ENCODE measurements around the gene LGMN. TPM values are rescaled to one million over a fixed set of nuclear protein-coding genes. Genes with fewer than 3 reads are reported as not detected.

The LGMN gene
- polyA plus RNA-seq, 1 donor (not counting 4 experiments of a cell fraction or from before 2014, with no cell fraction given): 61.0 TPM

GRCh38 chr14:92704036-92704804 lies 44.2 kb downstream of the LGMN start:
- H3K4me1 ChIP-seq (ENCODE audit: control insufficient read depth, extremely low read depth, insufficient read depth, low read length): peaks cover 6% of the 10 kb centered on the region
- no peak for FAIRE-seq
- DNase-seq (ENCODE audit: low read depth, low spot score): no peak
- no peaks in the 10 kb centered on the region for H4K20me1 ChIP-seq (ENCODE audit: control insufficient read depth, extremely low read depth, insufficient read depth, low read length)
- H3K79me2 ChIP-seq (ENCODE audit: control insufficient read depth, insufficient read depth, low read length): no peaks in the 10 kb centered on the region
- H2AFZ ChIP-seq (ENCODE audit: control insufficient read depth, low read length): no peak overlapping the region
- no peaks in the 10 kb centered on the region for H3K9me1 ChIP-seq (ENCODE audit: control insufficient read depth, extremely low read depth, insufficient read depth, low read length)
- no peaks in the 10 kb centered on the region for H3K27me3 ChIP-seq (ENCODE audit: control insufficient read depth, extremely low read depth, insufficient read depth, low read length)
- TF ChIP-seq EZH2 (IDR thresholded peaks at IDR 0.05; ENCODE audit: low read length) (no peak), CTCF (optimal IDR thresholded peaks at IDR 0.05 in 1 of 3, IDR thresholded peaks at IDR 0.05 in 1 of 3, conservative IDR thresholded peaks at IDR 0.05 in 1 of 3; ENCODE audit: extremely low read depth in 1 of 3, insufficient read depth in 2 of 3, low read length in 3 of 3) (no peak)
- H3K9ac ChIP-seq (ENCODE audit: control insufficient read depth, extremely low read depth, insufficient read depth, low read length): no peak overlapping the region
- H3K4me2 ChIP-seq (ENCODE audit: control insufficient read depth, extremely low read depth, insufficient read depth, low read depth, low read length): no peak overlapping the region
- H3K9me3 ChIP-seq (ENCODE audit: control insufficient read depth, low read depth, low read length): no peaks in the 10 kb centered on the region
- dilution Hi-C loops (cut with MboI; ENCODE audit: extremely low pct_ligation_motif_present, low sequenced_read_pairs): no loop called here
- peaks cover 0 to 5% of the 10 kb centered on the region in 2 experiments for H3K36me3 ChIP-seq (ENCODE audit: control insufficient read depth in 2 of 2, extremely low read depth in 1 of 2, insufficient read depth in 2 of 2, low read length in 2 of 2)
- no peak overlapping the region for H3K27ac ChIP-seq (ENCODE audit: control insufficient read depth, insufficient read depth, low read length)
- no peak overlapping the region for H3K4me3 ChIP-seq (ENCODE audit: control insufficient read depth in 2 of 3, extremely low read depth in 1 of 3, insufficient read depth in 2 of 3, low read depth in 1 of 3, low read length in 3 of 3)

GRCh38 chr14:92703516-92703915 lies 44.9 kb downstream of the LGMN start:
- H3K27ac ChIP-seq (ENCODE audit: control insufficient read depth, insufficient read depth, low read length): no peak overlapping the region
- TF ChIP-seq EZH2 (IDR thresholded peaks at IDR 0.05; ENCODE audit: low read length) (no peak), CTCF (optimal IDR thresholded peaks at IDR 0.05 in 1 of 3, IDR thresholded peaks at IDR 0.05 in 1 of 3, conservative IDR thresholded peaks at IDR 0.05 in 1 of 3; ENCODE audit: extremely low read depth in 1 of 3, insufficient read depth in 2 of 3, low read length in 3 of 3) (no peak)
- H3K9me1 ChIP-seq (ENCODE audit: control insufficient read depth, extremely low read depth, insufficient read depth, low read length): no peaks in the 10 kb centered on the region

More at GRCh38 chr14:92703516-92703915, 44.9 kb downstream of the LGMN start:
- DNase-seq (ENCODE audit: low read depth, low spot score) (no peak), FAIRE-seq (no peak)
- Histone ChIP-seq H3K36me3 (ENCODE audit: control insufficient read depth in 2 of 2, extremely low read depth in 1 of 2, insufficient read depth in 2 of 2, low read length in 2 of 2) (peaks cover 0 to 5% of the 10 kb centered on the region in 2 experiments), H4K20me1 (ENCODE audit: control insufficient read depth, extremely low read depth, insufficient read depth, low read length) (no peaks in the 10 kb centered on the region), H3K9me3 (ENCODE audit: control insufficient read depth, low read depth, low read length) (no peaks in the 10 kb centered on the region), H3K27me3 (ENCODE audit: control insufficient read depth, extremely low read depth, insufficient read depth, low read length) (no peaks in the 10 kb centered on the region), H3K79me2 (ENCODE audit: control insufficient read depth, insufficient read depth, low read length) (no peaks in the 10 kb centered on the region), H2AFZ (ENCODE audit: control insufficient read depth, low read length) (no peak overlapping the region), H3K4me1 (ENCODE audit: control insufficient read depth, extremely low read depth, insufficient read depth, low read length) (no peaks in the 10 kb centered on the region), H3K4me3 (ENCODE audit: control insufficient read depth in 2 of 3, extremely low read depth in 1 of 3, insufficient read depth in 2 of 3, low read depth in 1 of 3, low read length in 3 of 3) (no peak overlapping the region), H3K4me2 (ENCODE audit: control insufficient read depth, extremely low read depth, insufficient read depth, low read depth, low read length) (no peak overlapping the region), H3K9ac (ENCODE audit: control insufficient read depth, extremely low read depth, insufficient read depth, low read length) (no peak overlapping the region)
- dilution Hi-C loops (cut with MboI; ENCODE audit: extremely low pct_ligation_motif_present, low sequenced_read_pairs): no loop called here

Data from keratinocyte (primary cell).